Activated naive CD8-positive, alpha-beta T cell treated with anti-CD3 and anti-CD28 coated beads for 36 hours (primary cell): ENCODE data around the gene SPOCK2. TPM values are rescaled to one million over a fixed set of nuclear protein-coding genes. Genes with fewer than 3 reads are reported as not detected.

Source experiments
- DNase-seq: peaks from one replicate; pipeline ENCODE4 v3.0.0; 2021
- H3K27ac Mint-ChIP-seq: one replicate; pipeline ENCODE4 v1.8.0; 2022; ENCODE audit warnings: mild to moderate bottlenecking, moderate library complexity, mixed read lengths
- H3K27me3 Mint-ChIP-seq: one replicate; pipeline ENCODE4 v1.8.0; 2022; ENCODE audit warnings: mild to moderate bottlenecking, mixed read lengths
- H3K36me3 Mint-ChIP-seq: one replicate; pipeline ENCODE4 v1.8.0; 2021; ENCODE audit warnings: mild to moderate bottlenecking, mixed read lengths
- H3K4me1 Mint-ChIP-seq: one replicate; pipeline ENCODE4 v1.8.0; 2021; ENCODE audit warnings: mixed read lengths
- H3K4me3 Mint-ChIP-seq: one replicate; pipeline ENCODE4 v1.8.0; 2022; ENCODE audit warnings: mild to moderate bottlenecking, moderate library complexity, mixed read lengths
- H3K9me3 Mint-ChIP-seq: one replicate; pipeline ENCODE4 v1.8.0; 2022; ENCODE audit warnings: mixed read lengths
- total RNA-seq, 2 experiments: library from RNA; stranded (reverse); gene quantifications; one replicate each; pipeline ENCODE4 v1.2.3, GENCODE V29; 2021

SPOCK2 gene
- total RNA-seq, 2 experiments from 2014 or later: 136 to 142 TPM

- Mint-ChIP-seq H3K36me3 (peaks cover 70% of the 10 kb centered on the region), H3K27ac (peak overlapping the region; percentile 47), H3K4me1 (peaks cover 60% of the 10 kb centered on the region), H3K9me3 (peaks cover 4% of the 10 kb centered on the region), H3K27me3 (no peaks in the 10 kb centered on the region), H3K4me3 (no peak overlapping the region)
- DNase-seq: no peak
Measured at GRCh38 chr10:72098836-72099599, 10.7 kb upstream of the SPOCK2 start.

GRCh38 chr10:72098301-72098835 lies 10.0 kb upstream of the SPOCK2 start:
- H3K4me3 Mint-ChIP-seq: no peak overlapping the region
- peaks cover 58% of the 10 kb centered on the region for H3K4me1 Mint-ChIP-seq
- DNase-seq: no peak
- no peak overlapping the region for H3K27ac Mint-ChIP-seq
- H3K36me3 Mint-ChIP-seq: peaks cover 66% of the 10 kb centered on the region
- peaks cover 4% of the 10 kb centered on the region for H3K9me3 Mint-ChIP-seq
- H3K27me3 Mint-ChIP-seq: no peaks in the 10 kb centered on the region

GRCh38 chr10:72097448-72098300 lies 9.3 kb upstream of the SPOCK2 start:
- H3K27ac Mint-ChIP-seq: peak overlapping the region; percentile 7
- peaks cover 62% of the 10 kb centered on the region for H3K4me1 Mint-ChIP-seq
- peaks cover 62% of the 10 kb centered on the region for H3K36me3 Mint-ChIP-seq
- no peak for DNase-seq
- H3K27me3 Mint-ChIP-seq: no peaks in the 10 kb centered on the region
- H3K9me3 Mint-ChIP-seq: peaks cover 4% of the 10 kb centered on the region
- no peak overlapping the region for H3K4me3 Mint-ChIP-seq

GRCh38 chr10:72096115-72097000 lies 8.0 kb upstream of the SPOCK2 start:
- peaks cover 51% of the 10 kb centered on the region for H3K36me3 Mint-ChIP-seq
- DNase-seq: no peak
- no peaks in the 10 kb centered on the region for H3K27me3 Mint-ChIP-seq
- H3K9me3 Mint-ChIP-seq: peaks cover 4% of the 10 kb centered on the region
- H3K4me3 Mint-ChIP-seq: peak overlapping the region; percentile 37
- peaks cover 59% of the 10 kb centered on the region for H3K4me1 Mint-ChIP-seq
- peak overlapping the region; percentile 81 for H3K27ac Mint-ChIP-seq

GRCh38 chr10:72095195-72095594 lies 6.8 kb upstream of the SPOCK2 start:
- DNase-seq: no peak
- Mint-ChIP-seq H3K27me3 (no peaks in the 10 kb centered on the region), H3K4me3 (peak overlapping the region; percentile 14), H3K27ac (peak overlapping the region; percentile 81), H3K36me3 (peaks cover 45% of the 10 kb centered on the region), H3K4me1 (peaks cover 61% of the 10 kb centered on the region), H3K9me3 (peaks cover 4% of the 10 kb centered on the region)

- Mint-ChIP-seq H3K9me3 (peaks cover 4% of the 10 kb centered on the region), H3K4me1 (peaks cover 67% of the 10 kb centered on the region), H3K27ac (peak overlapping the region; percentile 69), H3K4me3 (no peak overlapping the region), H3K36me3 (peaks cover 45% of the 10 kb centered on the region), H3K27me3 (no peaks in the 10 kb centered on the region)
- no peak for DNase-seq
Measured at GRCh38 chr10:72094574-72094973, 6.2 kb upstream of the SPOCK2 start.

GRCh38 chr10:72093450-72093849 lies 5.1 kb upstream of the SPOCK2 start:
- DNase-seq: no peak
- Mint-ChIP-seq H3K36me3 (peaks cover 39% of the 10 kb centered on the region), H3K9me3 (peaks cover 4% of the 10 kb centered on the region), H3K4me1 (peaks cover 66% of the 10 kb centered on the region), H3K27ac (no peak overlapping the region), H3K27me3 (peaks cover 2% of the 10 kb centered on the region), H3K4me3 (no peak overlapping the region)

GRCh38 chr10:72092987-72093386 lies 4.6 kb upstream of the SPOCK2 start:
- peaks cover 6% of the 10 kb centered on the region for H3K27me3 Mint-ChIP-seq
- H3K4me3 Mint-ChIP-seq: no peak overlapping the region
- H3K36me3 Mint-ChIP-seq: peaks cover 38% of the 10 kb centered on the region
- peaks cover 66% of the 10 kb centered on the region for H3K4me1 Mint-ChIP-seq
- no peak for DNase-seq
- no peak overlapping the region for H3K27ac Mint-ChIP-seq
- H3K9me3 Mint-ChIP-seq: peaks cover 4% of the 10 kb centered on the region

GRCh38 chr10:72092171-72092924 lies 4.0 kb upstream of the SPOCK2 start:
- Mint-ChIP-seq H3K36me3 (peaks cover 32% of the 10 kb centered on the region), H3K4me3 (no peak overlapping the region), H3K9me3 (peaks cover 4% of the 10 kb centered on the region), H3K4me1 (peaks cover 60% of the 10 kb centered on the region), H3K27ac (no peak overlapping the region), H3K27me3 (peaks cover 6% of the 10 kb centered on the region)
- DNase-seq: no peak

GRCh38 chr10:72090326-72090725 lies 2.0 kb upstream of the SPOCK2 start:
- Mint-ChIP-seq H3K4me3 (no peak overlapping the region), H3K4me1 (peaks cover 52% of the 10 kb centered on the region), H3K36me3 (peaks cover 29% of the 10 kb centered on the region), H3K9me3 (no peaks in the 10 kb centered on the region), H3K27ac (peak overlapping the region; percentile 100), H3K27me3 (peaks cover 6% of the 10 kb centered on the region)
- no peak for DNase-seq

- peaks cover 55% of the 10 kb centered on the region for H3K4me1 Mint-ChIP-seq
- H3K27ac Mint-ChIP-seq: peak overlapping the region; percentile 100
- DNase-seq: no peak
Measured at GRCh38 chr10:72089618-72090017, 1.3 kb upstream of the SPOCK2 start.

GRCh38 chr10:72088889-72089575 lies 681 bp upstream of the SPOCK2 start:
- peaks cover 32% of the 10 kb centered on the region for H3K36me3 Mint-ChIP-seq
- no peaks in the 10 kb centered on the region for H3K9me3 Mint-ChIP-seq
- peak overlapping the region; percentile 100 for H3K27ac Mint-ChIP-seq
- peaks cover 6% of the 10 kb centered on the region for H3K27me3 Mint-ChIP-seq
- peak overlapping the region; percentile 100 for H3K4me3 Mint-ChIP-seq
- DNase-seq: peak; percentile 65
- H3K4me1 Mint-ChIP-seq: peaks cover 54% of the 10 kb centered on the region

More at GRCh38 chr10:72089618-72090017, 1.3 kb upstream of the SPOCK2 start:
- peaks cover 6% of the 10 kb centered on the region for H3K27me3 Mint-ChIP-seq
- H3K9me3 Mint-ChIP-seq: no peaks in the 10 kb centered on the region
- peak overlapping the region; percentile 33 for H3K4me3 Mint-ChIP-seq
- peaks cover 33% of the 10 kb centered on the region for H3K36me3 Mint-ChIP-seq

GRCh38 chr10:72087392-72087968 lies 871 bp downstream of the SPOCK2 start:
- H3K4me3 Mint-ChIP-seq: peak overlapping the region; percentile 92
- peak; percentile 56 for DNase-seq
- H3K27ac Mint-ChIP-seq: peak overlapping the region; percentile 87
- peaks cover 6% of the 10 kb centered on the region for H3K27me3 Mint-ChIP-seq
- H3K4me1 Mint-ChIP-seq: peaks cover 57% of the 10 kb centered on the region
- no peaks in the 10 kb centered on the region for H3K9me3 Mint-ChIP-seq
- peaks cover 38% of the 10 kb centered on the region for H3K36me3 Mint-ChIP-seq
